ENCODE results near the gene ARHGAP32.

The ARHGAP32 gene

GRCh38 chr11:129106788-129107187 lies 85.3 kb downstream of the ARHGAP32 start:
- no peak for DNase-seq

- DNase-seq = no peak
Observed at GRCh38 chr11:129102756-129103155, 89.4 kb downstream of the ARHGAP32 start.

- no peak for DNase-seq
Observed at GRCh38 chr11:129102225-129102624, 89.9 kb downstream of the ARHGAP32 start.

GRCh38 chr11:129093283-129093682 lies 98.8 kb downstream of the ARHGAP32 start:
- no peak for DNase-seq

- DNase-seq = no peak
Observed at GRCh38 chr11:129090056-129090455, 102.1 kb downstream of the ARHGAP32 start.

- DNase-seq = no peak
Observed at GRCh38 chr11:129089279-129089678, 102.8 kb downstream of the ARHGAP32 start.

- DNase-seq = no peak
Observed at GRCh38 chr11:129086976-129087375, 105.1 kb downstream of the ARHGAP32 start.

GRCh38 chr11:129077191-129077590 lies 114.9 kb downstream of the ARHGAP32 start:
- no peak for DNase-seq

GRCh38 chr11:129075757-129076156 lies 116.4 kb downstream of the ARHGAP32 start:
- no peak for DNase-seq

- no peak for DNase-seq
Observed at GRCh38 chr11:129067454-129067853, 124.7 kb downstream of the ARHGAP32 start.

GRCh38 chr11:129066229-129066628 lies 125.9 kb downstream of the ARHGAP32 start:
- no peak for DNase-seq

- DNase-seq = no peak
Observed at GRCh38 chr11:129063118-129063517, 129.0 kb downstream of the ARHGAP32 start.

- DNase-seq = no peak
Observed at GRCh38 chr11:129061492-129062230, 130.5 kb downstream of the ARHGAP32 start.

- DNase-seq = no peak
Observed at GRCh38 chr11:129056916-129057315, 135.2 kb downstream of the ARHGAP32 start.

GRCh38 chr11:129055196-129055595 lies 136.9 kb downstream of the ARHGAP32 start:
- no peak for DNase-seq

- no peak for DNase-seq
Observed at GRCh38 chr11:129048911-129049310, 143.2 kb downstream of the ARHGAP32 start.

GRCh38 chr11:129045150-129045549 lies 147.0 kb downstream of the ARHGAP32 start:
- no peak for DNase-seq

- no peak for DNase-seq
Observed at GRCh38 chr11:129042503-129042902, 149.6 kb downstream of the ARHGAP32 start.

- no peak for DNase-seq
Observed at GRCh38 chr11:129041611-129042018, 150.5 kb downstream of the ARHGAP32 start.

GRCh38 chr11:129040934-129041333 lies 151.2 kb downstream of the ARHGAP32 start:
- DNase-seq = no peak

GRCh38 chr11:129035244-129035643 lies 156.9 kb downstream of the ARHGAP32 start:
- no peak for DNase-seq

GRCh38 chr11:129034001-129034400 lies 158.1 kb downstream of the ARHGAP32 start:
- no peak for DNase-seq

- no peak for DNase-seq
Observed at GRCh38 chr11:129023968-129024676, 168.0 kb downstream of the ARHGAP32 start.

- DNase-seq = no peak
Observed at GRCh38 chr11:129021295-129021694, 170.8 kb downstream of the ARHGAP32 start.

Measured in NCI-H2107 (cell line).